ENCODE measurements around the gene PTPRM.

- TF ChIP-seq CTCF (IDR thresholded peaks at IDR 0.05; ENCODE audit: control extremely low read depth in 1 of 3, insufficient read depth in 1 of 3, low read depth in 1 of 3, low read length in 3 of 3): no peak
- TF ChIP-seq CHD2 (IDR thresholded peaks at IDR 0.05; ENCODE audit: low read length): no peak
- TF ChIP-seq POLR2AphosphoS5 (IDR thresholded peaks at IDR 0.05; ENCODE audit: low read depth, low read length): no peak
- no peak for TF ChIP-seq SP1 (IDR thresholded peaks at IDR 0.05; ENCODE audit: low read depth, low read length)
- TF ChIP-seq TBP (IDR thresholded peaks at IDR 0.05; ENCODE audit: low read depth, low read length): no peak
- TF ChIP-seq RFX5 (IDR thresholded peaks at IDR 0.05; ENCODE audit: borderline replicate concordance, low read depth, low read length): no peak
- TF ChIP-seq MAX (IDR thresholded peaks at IDR 0.05): no peak
- TF ChIP-seq PHF8 (conservative IDR thresholded peaks at IDR 0.05; ENCODE audit: low read depth, low read length): no peak
- TF ChIP-seq SRF (IDR thresholded peaks at IDR 0.05; ENCODE audit: low read depth, low read length): no peak
- TF ChIP-seq TAF1 (IDR thresholded peaks at IDR 0.05; ENCODE audit: low read depth, low read length): no peak
- TF ChIP-seq USF2 (IDR thresholded peaks at IDR 0.05; ENCODE audit: low read length): no peak
- TF ChIP-seq CBX8 (IDR thresholded peaks at IDR 0.05; ENCODE audit: borderline replicate concordance, low read depth, low read length): no peak
Observed at GRCh38 chr18:8424917-8425725, 858.0 kb downstream of the PTPRM start.
